ENCODE measurements around the gene SERINC2.

SERINC2 gene
- total RNA-seq, result 18.7 to 55.6 (median 26.7) reads per million in 18 experiments

DNA sequence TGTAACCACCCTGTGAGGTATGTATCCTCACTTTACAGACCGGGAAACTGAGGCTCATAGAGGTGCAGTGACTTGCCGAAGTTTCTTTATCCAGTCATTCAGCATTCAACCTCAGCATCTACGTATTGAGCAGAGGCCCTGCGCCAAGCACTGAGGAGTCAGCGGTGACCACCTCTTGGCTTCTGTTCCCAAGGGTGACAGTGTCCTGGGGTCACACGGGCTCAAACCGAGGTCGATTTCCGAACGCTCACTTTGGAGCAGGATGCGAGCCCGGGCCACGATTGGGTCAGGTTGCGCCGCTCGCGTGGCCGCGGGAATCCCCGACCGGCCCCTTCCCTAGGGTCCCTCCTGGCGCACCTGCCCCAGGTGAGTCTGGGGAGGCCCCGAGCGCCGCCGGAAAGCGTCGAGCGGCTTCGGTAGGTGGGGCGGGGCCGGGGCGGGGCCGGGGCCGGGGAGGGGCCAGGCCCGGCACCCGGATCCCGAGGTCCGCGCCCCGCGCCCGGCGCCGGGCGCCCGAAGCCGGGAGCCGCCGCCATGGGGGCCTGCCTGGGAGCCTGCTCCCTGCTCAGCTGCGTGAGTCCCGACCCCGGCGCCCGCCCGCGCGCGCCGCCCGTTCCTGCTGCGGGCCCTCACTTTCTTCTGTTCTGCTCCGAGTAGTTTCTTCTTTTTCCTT, at the start of gene SERINC2:
Gene SERINC2, plus strand, starts transcription at position 482 of the 673 bp plus-strand sequence. Its CDS starts 53 bp downstream, at position 535.
- DNase-seq, result peak in 1 of 2 donors; percentile 36

DNA sequence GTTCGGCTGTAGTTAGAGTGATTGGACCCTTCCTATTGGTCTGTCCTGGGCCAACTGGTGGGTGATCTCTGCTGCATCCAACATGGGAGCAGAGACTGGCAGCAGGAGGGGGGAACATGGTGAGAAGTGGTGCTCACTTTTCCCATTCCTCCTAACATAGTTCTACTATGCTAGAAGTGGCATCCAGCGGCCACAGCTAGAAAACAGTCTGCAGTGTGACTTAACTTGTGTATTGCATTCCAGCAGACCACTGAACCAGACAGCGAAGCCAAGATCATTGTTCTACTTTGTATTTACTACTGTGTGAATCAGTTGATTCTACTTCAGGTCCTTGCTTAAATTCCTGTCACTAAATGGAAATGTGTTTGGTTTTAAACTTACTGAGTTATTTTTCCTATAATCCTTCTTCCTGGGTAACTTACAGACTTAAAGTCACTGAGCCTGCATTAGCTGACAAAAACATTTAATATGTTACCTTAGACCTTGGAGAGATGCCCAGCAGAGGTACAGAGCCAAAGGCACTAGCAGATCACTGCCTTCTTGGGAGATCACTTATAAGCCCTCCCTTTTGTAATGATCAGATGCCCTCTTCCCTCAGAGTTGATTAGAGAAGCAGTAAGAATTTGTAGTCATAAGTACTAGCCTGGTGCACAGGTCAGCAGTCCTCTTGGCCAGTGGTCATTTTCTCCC, 48.3 kb upstream of the SERINC2 start:
- DNase-seq, result no peak

DNA sequence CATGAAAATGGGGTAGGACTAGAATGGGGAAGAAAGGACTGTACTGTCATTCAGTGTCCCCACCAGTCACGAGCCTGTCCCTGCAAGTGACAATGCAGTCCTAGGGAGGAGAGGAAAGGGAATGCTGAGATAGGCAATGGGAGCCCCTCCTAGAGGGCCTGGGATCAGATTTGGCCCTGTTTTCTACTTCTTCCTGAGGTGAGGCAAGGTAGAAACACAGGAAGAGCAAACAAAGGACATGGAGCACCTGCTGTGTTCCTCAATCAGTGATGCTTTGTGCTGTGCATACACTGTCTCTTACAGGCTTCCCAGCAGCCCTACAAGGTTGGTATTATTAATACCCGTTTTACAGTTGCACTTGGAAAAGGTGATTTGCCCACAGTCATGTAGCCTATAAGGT, 46.2 kb upstream of the SERINC2 start:
- peak; percentile 18 to 21 for DNase-seq

DNA sequence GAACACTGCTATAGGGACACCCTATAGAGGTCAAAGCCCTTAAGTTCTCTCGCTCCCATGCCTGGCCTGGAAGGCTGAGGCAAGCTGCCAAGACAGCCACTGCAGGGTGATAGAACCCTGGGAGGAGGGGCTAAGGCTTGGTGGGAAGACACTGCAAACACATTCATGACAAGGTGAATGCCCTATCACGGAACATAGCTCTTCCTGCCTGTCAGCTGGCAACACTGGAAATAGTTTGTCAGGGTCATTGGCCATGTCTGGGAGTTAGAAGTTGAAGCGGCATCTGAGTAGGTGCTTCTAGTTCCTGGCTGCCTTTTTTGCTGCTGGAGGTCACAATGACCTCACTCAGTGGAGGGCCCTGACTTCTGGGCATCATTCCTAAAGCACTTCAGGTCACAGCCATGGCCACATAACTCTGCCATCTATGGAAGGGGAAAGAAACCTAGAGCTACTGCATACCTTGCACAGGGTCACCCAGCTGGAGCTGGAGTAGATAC, 44.4 kb upstream of the SERINC2 start:
- no peak for DNase-seq

DNA sequence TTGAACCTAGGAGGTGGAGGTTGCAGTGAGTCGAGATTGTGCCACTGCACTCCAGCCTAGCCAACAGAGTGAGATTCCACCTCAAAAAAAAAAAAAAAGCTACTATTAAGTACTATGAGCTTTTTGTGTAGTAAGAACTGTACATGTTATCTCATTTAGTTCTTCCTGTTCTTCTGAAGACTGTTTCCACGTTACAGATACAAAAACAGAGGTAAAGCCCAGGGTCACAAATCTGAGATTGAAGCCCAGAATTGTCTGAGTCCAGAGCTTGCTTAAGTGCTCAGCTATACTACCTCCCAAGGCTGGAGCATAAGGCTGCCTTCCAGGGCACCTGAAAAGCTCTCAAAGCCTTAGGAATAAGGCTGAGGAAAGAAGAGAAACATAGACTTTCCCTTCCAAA, 43.0 kb upstream of the SERINC2 start:
- no peak for DNase-seq

DNA sequence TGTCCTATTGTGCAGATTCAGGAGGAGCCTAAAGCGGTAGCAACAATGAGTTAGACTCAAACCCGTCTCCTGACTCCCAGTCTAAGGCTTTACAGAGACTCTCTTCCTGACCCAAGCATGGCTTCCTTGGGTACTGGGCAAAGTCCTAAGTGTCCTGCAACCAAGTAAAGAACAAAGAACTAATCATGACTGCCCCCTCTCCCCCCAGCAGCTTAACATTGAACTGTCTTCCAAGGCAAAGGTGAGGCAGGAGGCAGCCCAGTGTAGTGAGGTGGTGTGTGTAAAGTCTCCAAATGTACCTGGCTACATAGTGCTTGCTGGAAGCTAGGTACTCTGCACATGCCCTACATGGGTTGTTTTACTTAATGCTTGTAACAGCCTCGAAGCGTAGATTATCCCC, 42.4 kb upstream of the SERINC2 start:
- DNase-seq, result no peak

DNA sequence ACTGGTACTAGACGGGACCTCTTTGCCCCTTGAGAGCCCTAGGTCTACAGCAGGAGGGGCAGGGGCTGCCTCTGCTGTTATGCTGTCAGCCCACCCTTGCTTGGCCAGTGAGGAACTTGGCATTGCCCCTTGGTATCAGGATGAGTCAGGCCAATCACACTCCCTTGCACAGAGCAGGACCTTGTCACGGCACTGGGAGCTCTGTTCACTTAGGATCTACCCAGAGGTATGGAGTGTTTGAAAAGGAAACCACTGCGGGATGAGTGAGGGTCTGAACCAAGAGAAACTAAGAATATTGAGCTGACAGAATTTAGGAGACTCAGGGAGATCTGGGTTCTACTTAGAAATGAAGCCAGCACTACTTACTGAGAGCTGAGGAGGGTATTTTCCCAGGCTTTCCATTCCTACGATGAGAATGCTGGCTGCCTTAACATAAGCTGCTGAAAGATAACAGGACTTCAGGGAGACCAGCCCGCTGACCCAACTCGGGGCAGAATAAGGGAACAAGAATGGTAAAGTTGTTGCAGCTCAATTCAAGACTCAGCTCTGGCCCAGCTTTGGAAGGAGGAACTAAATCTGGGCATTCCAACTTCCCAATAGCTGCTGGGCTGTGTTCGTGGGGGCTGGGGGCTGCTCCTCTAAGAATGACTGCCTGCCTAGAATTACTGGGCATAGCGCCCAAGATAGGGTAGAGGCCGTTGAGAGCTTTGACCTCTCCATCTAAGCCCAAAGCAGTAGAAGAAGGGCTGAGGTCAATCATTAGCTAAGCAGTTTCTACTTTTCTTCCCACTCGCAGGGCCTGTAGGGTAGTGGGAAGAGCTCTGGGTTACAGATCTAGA, 41.7 kb upstream of the SERINC2 start:
- peak; percentile 63 to 72 for DNase-seq

DNA sequence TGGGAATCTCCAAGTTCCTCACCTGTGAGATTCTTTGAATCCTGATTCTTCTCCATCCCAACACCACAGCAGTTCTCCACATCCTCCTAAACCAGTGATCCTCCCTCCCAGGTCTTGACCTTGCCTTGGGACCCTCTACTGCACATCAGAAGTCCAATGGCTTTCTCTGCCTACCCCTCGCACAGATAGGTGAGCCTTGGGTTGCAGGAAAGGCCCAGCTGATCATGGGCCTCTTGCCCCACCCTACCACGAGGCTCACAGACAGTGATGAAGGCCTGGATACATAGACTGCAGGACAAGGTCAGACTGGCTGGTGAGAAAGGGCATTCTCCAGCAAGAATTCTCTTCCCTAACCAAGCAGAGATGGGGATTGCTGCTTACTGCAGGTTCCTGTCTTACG, 41.0 kb upstream of the SERINC2 start:
- no peak for DNase-seq

DNA sequence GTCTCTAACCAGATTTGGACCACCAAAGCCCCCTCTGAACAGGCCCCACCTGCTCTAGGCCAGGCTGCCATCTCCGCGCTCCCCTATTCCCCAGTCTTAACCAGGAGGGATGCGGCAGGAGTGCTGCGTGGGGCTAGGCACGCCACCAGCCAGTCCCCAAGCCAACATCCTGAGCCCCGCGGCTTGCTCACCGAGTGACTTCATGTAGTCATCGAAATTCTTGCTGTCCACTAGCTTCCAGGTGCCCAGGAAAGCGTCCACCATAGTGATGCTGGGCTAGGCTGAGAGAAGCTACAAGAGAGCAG, 40.3 kb upstream of the SERINC2 start:
- no peak for DNase-seq

DNA sequence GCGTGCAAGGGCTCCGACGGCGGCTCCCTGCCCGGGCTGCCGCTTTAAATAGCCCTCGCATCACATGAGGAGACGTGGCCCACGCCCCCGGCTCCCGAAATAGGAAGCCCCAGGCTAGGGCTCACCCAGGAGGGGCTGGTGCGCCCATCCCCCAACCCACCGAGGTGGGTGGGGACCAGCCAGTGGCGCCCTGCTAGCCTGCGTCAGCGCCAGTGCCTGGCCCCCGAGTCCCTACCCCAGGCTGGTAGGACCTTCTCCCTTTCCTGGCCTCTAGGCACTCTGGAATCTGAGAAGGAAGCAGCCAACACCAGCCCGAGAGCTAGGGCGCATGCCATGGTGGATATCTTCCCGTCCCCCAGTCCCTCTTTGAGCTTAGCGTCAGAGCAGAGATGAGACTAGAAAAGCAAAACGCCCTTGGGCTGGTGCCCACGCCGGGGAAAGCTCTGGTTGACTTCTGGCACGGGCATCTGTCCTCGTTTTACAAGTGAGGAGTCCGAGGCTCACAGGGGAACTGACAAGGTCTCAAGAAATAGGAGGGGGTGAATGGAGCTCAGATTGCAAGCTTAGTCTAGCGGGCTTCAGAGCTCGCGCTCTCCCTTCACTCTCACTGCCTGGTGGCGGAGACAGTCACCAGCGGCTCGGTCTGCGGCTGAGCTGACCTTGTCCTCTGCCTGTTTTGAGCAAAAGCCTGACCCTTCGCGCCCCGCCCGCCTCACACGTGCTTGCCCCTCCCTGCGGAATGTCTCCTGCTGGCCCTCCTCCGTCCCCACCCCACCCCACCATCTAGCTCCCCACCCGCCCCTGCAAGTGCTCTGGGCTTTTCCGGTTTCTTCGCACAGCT, 39.7 kb upstream of the SERINC2 start, which contains the start of gene FABP3:
Gene FABP3, minus strand, starts transcription at position 21 of the 841 bp plus-strand sequence. CDS start 62 bp downstream, outside the sequence.
- DNase-seq, result peak; percentile 63 to 91

DNA sequence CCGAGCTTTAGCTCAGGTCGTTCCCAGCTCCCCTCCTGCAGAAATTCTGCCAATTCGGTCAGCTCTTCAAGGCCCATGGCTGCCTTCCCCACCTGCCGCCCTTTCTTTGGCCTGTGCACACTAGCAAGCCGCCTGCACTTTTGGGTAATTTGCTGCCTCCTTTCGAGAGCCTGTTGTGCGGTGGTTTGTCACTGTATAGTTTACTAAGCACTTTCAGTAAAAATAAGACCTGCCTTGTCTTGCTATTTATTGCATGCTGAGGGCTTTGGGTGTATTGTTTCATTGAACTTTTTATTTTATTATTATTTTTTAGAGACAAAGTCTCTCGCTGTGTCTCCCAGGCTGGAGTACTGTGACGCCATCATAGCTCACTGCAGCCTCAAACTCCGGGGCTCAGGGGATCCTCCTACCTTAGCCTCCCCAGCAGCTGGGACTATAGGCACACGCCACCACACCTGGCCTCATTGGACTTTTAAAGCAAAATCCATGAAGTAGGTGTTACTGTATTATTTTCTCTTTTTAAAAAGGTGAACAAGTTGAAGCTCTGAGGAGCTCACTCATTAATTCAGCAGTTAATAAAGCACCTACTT, 39.0 kb upstream of the SERINC2 start:
- DNase-seq, result no peak

DNA sequence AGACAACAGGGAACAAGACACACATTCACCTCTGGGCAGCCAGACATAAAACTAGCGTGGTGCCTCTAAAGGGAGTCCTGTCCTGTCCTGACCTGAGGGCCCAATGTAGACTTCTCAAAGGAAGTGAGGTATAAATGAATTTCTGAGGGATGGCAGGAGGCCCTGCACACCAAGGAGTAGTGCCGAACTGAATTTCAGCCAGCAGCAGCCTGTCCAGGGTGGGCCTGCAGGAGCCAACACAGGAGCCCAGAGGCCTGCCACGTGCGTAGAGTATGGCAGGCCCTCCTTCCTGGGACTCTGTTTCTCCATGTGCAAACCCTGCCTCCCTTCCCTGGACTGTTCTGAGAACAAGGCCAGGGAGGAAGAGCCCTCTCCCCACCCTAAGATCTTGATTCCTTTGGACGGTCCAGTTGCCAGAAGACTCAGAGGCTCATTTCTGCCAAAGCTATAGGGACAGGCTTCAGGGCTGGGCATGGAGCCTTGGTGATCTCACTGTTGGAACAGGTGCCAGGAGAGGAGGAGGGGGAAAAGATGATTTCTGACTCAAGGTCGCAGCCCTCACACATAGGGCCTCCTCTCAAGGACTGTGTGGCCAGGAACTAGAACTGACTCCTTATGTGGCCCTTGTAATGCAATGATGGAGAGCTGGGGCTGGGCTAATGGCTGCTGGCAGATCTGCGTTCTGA, 38.4 kb upstream of the SERINC2 start:
- DNase-seq, result no peak

DNA sequence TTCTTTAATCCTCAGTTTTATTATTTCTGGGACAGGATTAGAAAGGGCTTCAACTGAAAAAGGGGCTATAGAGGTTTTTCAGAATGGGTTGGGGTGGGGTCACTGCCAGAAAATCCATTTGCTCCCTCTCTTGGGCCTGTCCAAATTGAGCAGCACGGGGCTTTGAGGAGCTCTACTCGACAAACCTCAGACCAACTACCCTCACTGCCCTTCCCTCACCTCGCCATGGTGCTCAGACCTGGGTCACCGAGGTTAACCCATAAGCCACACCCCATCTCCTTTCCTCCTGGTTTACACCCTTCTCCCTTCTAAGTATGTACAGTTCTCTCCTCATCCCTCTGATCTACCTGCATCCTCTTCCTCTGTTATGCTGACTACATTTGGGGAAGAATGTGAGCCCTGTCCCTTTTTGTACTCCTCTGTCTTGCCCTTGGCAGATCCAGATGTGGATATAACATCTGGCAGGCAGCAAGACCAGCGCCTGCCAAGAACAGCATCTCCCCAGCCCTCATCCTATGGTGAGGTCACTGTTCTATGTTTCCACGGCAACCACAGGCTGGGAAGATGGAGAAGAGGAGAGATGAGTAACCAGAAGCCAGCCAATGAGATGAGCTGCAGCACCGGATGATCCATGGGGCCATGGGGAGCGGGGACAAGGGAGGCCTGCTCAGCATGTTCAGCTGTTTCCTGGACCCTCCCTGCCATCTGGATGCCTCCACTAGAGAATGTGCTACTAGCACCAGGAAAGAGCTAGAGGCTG, 36.5 kb upstream of the SERINC2 start:
- no peak for DNase-seq

DNA sequence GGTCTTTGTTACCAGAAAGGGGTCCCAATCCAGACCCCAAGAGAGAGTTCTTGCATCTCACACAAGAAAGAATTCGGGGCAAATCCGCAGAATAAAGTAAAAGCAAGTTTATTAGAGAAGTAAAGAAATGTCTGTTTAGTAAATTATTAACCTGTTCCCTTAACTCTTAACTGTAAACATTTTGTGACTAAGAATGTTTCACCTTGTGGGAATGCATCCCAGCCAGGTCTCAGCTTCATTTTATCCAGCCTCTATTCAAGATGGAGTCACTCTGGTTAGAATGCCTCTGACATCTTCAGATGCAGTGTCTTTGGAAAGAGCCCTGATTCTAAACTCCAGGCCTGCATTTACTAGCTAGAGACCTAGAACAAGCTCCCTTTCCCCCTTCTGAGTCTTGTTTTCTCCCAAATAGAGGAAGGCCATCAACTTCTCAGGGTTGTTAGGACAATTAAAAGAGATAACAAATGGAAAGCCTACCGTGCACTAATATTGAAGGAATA, 35.6 kb upstream of the SERINC2 start:
- no peak for DNase-seq

DNA sequence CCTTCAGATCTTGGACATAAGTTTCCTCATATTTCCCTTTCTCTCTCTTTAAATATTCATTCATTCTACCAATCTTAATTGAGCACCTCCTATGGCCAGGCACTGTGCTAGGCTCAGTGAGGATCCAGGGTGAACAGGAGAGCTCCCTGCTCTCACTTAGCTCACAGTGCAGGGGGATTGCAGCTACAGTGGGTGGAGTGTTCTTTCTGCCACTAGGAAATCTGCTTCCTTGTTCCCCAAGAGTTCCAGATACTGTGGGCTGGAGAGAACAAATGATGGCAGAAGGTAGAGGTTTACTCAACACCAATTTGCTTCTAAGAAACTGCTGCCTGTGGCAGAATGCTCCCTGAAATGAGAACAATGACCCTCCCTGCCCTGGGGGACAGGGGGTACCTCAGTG, 35.0 kb upstream of the SERINC2 start:
- peak; percentile 36 to 52 for DNase-seq

DNA sequence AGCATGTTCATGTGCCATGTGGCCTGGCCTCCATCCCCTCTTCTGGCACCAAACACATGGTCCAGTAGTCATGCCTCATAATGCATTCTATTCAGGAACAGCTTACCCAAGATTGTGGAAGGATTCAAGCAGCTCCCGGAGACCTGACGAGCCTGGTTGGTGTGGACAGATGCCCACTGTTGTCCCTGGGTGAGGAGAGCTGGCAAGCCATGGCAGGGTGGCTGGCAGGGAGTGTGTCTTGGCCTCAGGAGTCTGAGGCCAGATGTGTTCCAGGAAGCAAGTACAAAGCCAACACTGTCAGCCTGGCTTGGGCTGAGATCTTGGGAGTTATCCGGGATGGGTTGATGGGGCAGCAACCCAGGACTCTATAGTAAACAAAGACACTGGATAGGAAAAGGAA, 32.8 kb upstream of the SERINC2 start:
- no peak for DNase-seq

DNA sequence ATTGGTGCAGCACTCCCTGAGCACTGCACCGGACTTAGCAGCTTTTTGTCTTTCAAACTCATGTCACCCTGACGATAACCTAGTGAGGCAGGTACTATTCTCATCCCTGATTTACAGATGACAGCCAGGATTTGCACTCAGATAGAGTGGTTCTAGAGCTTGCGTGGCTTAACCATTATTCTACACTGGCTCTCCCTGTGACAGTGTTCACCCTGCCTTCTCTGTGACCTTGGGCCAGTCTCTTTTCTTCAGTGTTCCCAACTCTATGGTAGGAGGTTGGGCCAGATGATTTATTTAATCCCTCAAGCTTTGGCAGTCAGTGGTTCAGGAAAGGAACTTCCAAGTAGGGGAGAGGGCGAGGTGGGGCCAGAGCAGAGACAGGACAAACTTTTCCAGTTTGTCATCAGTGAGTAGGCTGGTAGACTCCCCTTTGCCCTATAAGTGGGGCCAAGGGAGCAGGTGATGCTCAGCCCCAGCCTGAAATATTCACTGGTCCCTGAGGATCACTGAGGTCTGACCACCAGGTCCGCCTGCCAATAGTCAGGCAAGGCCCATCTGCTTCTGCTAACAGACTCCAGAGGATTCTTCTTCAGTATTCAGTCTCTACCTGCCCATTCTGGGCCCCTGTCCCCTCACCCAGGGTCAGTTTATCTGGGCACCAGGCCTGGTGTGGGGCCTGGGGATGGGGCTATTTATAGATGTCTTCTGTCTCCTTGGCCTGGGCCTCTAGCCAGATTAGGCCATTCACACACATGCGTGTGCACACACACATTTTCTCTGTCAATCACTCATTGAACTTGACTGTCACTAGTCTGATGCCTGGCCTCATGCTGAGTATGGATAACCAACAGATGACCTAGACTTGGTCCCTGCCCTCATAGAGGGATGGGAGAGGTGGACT, 31.4 kb upstream of the SERINC2 start:
- no peak for DNase-seq

DNA sequence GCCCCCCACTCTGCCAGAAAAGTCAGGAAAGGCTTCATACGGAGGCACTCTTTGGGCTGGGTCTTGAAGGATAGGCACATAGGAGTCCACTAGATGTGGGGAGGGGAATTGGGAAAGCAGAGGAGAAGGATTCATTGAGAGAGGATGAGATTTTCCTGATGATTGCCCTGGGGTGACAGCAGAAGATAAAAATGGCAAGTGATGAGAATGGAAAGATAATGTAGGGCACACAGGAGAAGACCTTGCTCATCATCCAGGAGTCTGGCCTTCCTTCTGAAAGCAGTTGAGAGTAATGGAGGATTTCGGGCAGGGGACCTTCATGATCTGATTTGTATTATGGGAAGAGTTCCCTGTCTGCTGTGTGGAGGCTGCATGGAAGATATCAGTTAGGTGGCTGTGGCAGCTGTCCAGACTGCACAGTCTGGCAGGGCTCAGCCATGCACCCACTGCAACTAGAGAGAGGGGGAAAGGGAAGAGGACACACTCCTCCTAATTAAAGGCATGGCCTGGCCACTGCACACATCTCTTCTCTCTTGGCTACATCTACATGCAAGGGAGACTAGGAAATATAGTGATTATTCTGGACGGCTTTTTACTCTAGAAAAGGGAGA, 30.5 kb upstream of the SERINC2 start:
- no peak for DNase-seq

DNA sequence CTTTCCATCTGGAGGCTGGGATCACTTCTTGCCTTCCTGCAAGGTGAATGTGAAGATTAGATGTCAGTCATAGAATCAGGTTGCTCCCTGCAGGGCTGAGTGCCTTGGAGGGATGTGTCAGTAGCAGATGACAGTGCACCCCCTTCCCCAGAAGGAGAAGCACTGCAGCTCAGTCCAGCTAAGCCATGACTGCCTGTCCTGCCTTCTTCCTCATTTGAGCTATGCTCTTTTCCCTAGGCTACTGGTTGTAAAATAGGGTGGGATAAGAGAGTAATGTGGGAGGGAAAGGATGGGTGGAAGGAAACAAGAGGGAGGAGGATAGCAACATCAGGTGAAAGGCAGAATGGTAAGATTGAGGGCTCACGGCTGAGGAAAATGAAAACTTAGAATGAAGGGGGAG, 29.0 kb upstream of the SERINC2 start:
- peak; percentile 68 to 85 for DNase-seq
